Ishikawa (cell line): ENCODE data around the gene CDX1.

Experiments used
- CEBPB ChIP-seq: IDR thresholded peaks from 2 replicates; pipeline ENCODE4 v1.6.1; 2012
- CREB1 ChIP-seq: IDR thresholded peaks from 2 replicates; pipeline ENCODE4 v1.6.1; 2012; ENCODE audit warnings: low read depth
- EGR1 ChIP-seq: IDR thresholded peaks from 2 replicates; pipeline ENCODE4 v1.6.1; 2012
- EP300 ChIP-seq: IDR thresholded peaks from 2 replicates; pipeline ENCODE4 v1.6.1; 2012; ENCODE audit warnings: borderline replicate concordance
- FOXM1 ChIP-seq: IDR thresholded peaks from 2 replicates; pipeline ENCODE4 v1.6.1; 2012; ENCODE audit warnings: low read depth, borderline replicate concordance
- MAX ChIP-seq: IDR thresholded peaks from 2 replicates; pipeline ENCODE4 v1.6.1; 2012
- NFIC ChIP-seq: IDR thresholded peaks from 2 replicates; pipeline ENCODE4 v1.6.1; 2012
- RAD21 ChIP-seq: IDR thresholded peaks from 2 replicates; pipeline ENCODE4 v1.6.1; 2012; ENCODE audit warnings: low read depth
- TAF1 ChIP-seq: IDR thresholded peaks from 2 replicates; pipeline ENCODE4 v1.6.1; 2012; ENCODE audit warnings: low read depth, mild to moderate bottlenecking
- TCF12 ChIP-seq: IDR thresholded peaks from 2 replicates; pipeline ENCODE4 v1.6.1; 2012; ENCODE audit warnings: low read depth
- TEAD4 ChIP-seq: IDR thresholded peaks from 2 replicates; pipeline ENCODE4 v1.6.1; 2012
- YY1 ChIP-seq: IDR thresholded peaks from 2 replicates; pipeline ENCODE4 v1.6.1; 2012; ENCODE audit warnings: low read depth
- ZBTB7A ChIP-seq: IDR thresholded peaks from 2 replicates; pipeline ENCODE4 v1.6.1; 2012; ENCODE audit warnings: low read depth
- TF ChIP-seq, protein P1 (sequence below): IDR thresholded peaks from 2 replicates; pipeline ENCODE4 v1.6.1; 2012; ENCODE audit warnings: low read depth, mild to moderate bottlenecking
- TF ChIP-seq, protein P2 (sequence below): IDR thresholded peaks from 2 replicates; pipeline ENCODE4 v1.6.1; 2012

The CDX1 gene

GRCh38 chr5:150129454-150129812 is 37.1 kb upstream of the CDX1 start:
- TF ChIP-seq FOXM1: no peak
- no peak for TF ChIP-seq EP300
- no peak for TF ChIP-seq EGR1
- TF ChIP-seq YY1: no peak
- no peak for TF ChIP-seq RAD21
- no peak for TF ChIP-seq NFIC
- TF ChIP-seq MAX: no peak
- no peak for TF ChIP-seq TEAD4
- TF ChIP-seq, protein P1, sequence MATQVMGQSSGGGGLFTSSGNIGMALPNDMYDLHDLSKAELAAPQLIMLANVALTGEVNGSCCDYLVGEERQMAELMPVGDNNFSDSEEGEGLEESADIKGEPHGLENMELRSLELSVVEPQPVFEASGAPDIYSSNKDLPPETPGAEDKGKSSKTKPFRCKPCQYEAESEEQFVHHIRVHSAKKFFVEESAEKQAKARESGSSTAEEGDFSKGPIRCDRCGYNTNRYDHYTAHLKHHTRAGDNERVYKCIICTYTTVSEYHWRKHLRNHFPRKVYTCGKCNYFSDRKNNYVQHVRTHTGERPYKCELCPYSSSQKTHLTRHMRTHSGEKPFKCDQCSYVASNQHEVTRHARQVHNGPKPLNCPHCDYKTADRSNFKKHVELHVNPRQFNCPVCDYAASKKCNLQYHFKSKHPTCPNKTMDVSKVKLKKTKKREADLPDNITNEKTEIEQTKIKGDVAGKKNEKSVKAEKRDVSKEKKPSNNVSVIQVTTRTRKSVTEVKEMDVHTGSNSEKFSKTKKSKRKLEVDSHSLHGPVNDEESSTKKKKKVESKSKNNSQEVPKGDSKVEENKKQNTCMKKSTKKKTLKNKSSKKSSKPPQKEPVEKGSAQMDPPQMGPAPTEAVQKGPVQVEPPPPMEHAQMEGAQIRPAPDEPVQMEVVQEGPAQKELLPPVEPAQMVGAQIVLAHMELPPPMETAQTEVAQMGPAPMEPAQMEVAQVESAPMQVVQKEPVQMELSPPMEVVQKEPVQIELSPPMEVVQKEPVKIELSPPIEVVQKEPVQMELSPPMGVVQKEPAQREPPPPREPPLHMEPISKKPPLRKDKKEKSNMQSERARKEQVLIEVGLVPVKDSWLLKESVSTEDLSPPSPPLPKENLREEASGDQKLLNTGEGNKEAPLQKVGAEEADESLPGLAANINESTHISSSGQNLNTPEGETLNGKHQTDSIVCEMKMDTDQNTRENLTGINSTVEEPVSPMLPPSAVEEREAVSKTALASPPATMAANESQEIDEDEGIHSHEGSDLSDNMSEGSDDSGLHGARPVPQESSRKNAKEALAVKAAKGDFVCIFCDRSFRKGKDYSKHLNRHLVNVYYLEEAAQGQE: no peak
- TF ChIP-seq TCF12: no peak
- no peak for TF ChIP-seq TAF1
- TF ChIP-seq CREB1: no peak
- TF ChIP-seq ZBTB7A: no peak
- TF ChIP-seq CEBPB: no peak
- TF ChIP-seq, protein P2, sequence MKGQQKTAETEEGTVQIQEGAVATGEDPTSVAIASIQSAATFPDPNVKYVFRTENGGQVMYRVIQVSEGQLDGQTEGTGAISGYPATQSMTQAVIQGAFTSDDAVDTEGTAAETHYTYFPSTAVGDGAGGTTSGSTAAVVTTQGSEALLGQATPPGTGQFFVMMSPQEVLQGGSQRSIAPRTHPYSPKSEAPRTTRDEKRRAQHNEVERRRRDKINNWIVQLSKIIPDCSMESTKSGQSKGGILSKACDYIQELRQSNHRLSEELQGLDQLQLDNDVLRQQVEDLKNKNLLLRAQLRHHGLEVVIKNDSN: no peak

DNA sequence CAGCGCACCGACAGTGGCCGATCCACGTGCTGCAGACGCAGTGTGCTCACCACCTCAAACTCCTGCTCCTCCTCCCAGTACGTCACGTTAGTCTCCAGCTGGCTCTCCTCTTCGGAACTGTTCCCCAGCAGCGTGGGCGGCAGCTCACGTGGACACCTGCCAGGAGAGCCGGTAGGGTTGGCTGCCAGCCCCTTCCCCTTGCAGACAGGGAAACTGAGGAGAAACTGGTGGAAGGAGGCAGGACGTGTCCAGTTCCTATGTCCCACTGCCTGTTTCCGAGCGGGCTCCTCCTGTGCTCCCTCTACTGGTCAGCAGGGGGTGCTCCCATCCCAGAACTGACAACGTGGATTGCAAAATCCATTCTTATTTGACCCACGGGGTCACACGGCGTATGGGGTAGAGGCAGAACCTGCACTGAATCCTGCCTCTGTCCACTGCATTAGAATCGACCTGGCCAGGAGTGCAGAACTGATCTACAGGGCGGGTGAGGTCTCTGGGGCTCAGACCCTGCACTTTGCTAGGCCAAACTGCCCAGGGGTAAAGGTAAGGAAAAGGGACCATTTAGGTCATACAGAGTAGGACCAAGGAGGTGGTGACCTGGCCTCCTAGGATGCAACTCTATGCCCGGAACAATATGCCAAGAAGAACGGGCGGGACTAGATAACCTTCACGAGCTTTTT is 36.6 kb upstream of the CDX1 start:
- TF ChIP-seq CEBPB (peak; percentile 96), YY1 (no peak), EP300 (no peak), MAX (peak; percentile 89), NFIC (no peak), TAF1 (no peak), ZBTB7A (no peak), TEAD4 (no peak), EGR1 (peak; percentile 69), RAD21 (peak; percentile 89), FOXM1 (no peak), TCF12 (no peak; the same call in 1 of the 2 replicates)
- TF ChIP-seq, protein P2: peak; percentile 4; the same call in 1 of the 2 replicates

- TF ChIP-seq EP300 (no peak), CEBPB (no peak), YY1 (no peak), ZBTB7A (no peak), TCF12 (no peak), EGR1 (no peak), FOXM1 (no peak), MAX (no peak), NFIC (no peak), TAF1 (no peak), TEAD4 (no peak), RAD21 (no peak), CREB1 (no peak)
- TF ChIP-seq, protein P1: no peak
- TF ChIP-seq, protein P2: no peak
Measured at GRCh38 chr5:150130493-150130922, 36.1 kb upstream of the CDX1 start.

GRCh38 chr5:150131461-150131860 is 35.1 kb upstream of the CDX1 start:
- no peak for TF ChIP-seq TEAD4
- TF ChIP-seq, protein P1: no peak
- no peak for TF ChIP-seq TAF1
- TF ChIP-seq ZBTB7A: no peak
- no peak for TF ChIP-seq CREB1
- no peak for TF ChIP-seq YY1
- no peak for TF ChIP-seq RAD21
- no peak for TF ChIP-seq TCF12
